IPS-20b (cell line): ENCODE measurements around the gene NSD1.
"Not testable (repeated sequence)": the region's sequence is repeated elsewhere in the genome, so short reads cannot be mapped to it uniquely, and the experiment has no call there.

Source experiments
- H3K27ac ChIP-seq: one replicate; pipeline ENCODE4 v1.5.1; 2013; ENCODE audit warnings: low read length
- H3K27me3 ChIP-seq: 2 replicates; pipeline ENCODE4 v1.6.1; 2013; ENCODE audit warnings: mild to moderate bottlenecking, low read length, inconsistent platforms; ENCODE audit not compliant: insufficient read depth
- H3K36me3 ChIP-seq: 2 replicates; pipeline ENCODE4 v1.6.1; 2013; ENCODE audit warnings: low read depth, mild to moderate bottlenecking, inconsistent platforms, low read length, moderate library complexity; ENCODE audit not compliant: insufficient read depth
- H3K4me1 ChIP-seq: 2 replicates; pipeline ENCODE4 v1.6.1; 2013; ENCODE audit warnings: mild to moderate bottlenecking, control low read depth, inconsistent platforms, low read length, moderate library complexity; ENCODE audit not compliant: insufficient read depth
- H3K4me3 ChIP-seq: 2 replicates; pipeline ENCODE4 v1.5.1; 2013; ENCODE audit warnings: mild to moderate bottlenecking, low read length, inconsistent platforms
- H3K9ac ChIP-seq: 2 replicates; pipeline ENCODE4 v1.6.1; 2013; ENCODE audit warnings: low read depth, mild to moderate bottlenecking, inconsistent platforms, low read length, moderate library complexity
- H3K9me3 ChIP-seq: 2 replicates; pipeline ENCODE4 v1.6.1; 2013; ENCODE audit warnings: mild to moderate bottlenecking, low read depth, low read length, inconsistent platforms; ENCODE audit not compliant: insufficient read depth

Gene NSD1

GRCh38 chr5:177336112-177336511 is 202.5 kb downstream of the NSD1 start:
- Histone ChIP-seq H3K36me3 (peaks cover 65% of the 10 kb centered on the region), H3K4me1 (no peaks in the 10 kb centered on the region; the same call in 1 of the 2 replicates), H3K27ac (no peak overlapping the region), H3K9me3 (no peaks in the 10 kb centered on the region), H3K27me3 (no peaks in the 10 kb centered on the region), H3K9ac (no peak overlapping the region), H3K4me3 (no peak overlapping the region)

GRCh38 chr5:177336603-177337494 is 203.3 kb downstream of the NSD1 start:
- H3K4me3 ChIP-seq = no peak overlapping the region
- no peak overlapping the region for H3K27ac ChIP-seq
- no peaks in the 10 kb centered on the region for H3K9me3 ChIP-seq
- H3K36me3 ChIP-seq = peaks cover 65% of the 10 kb centered on the region
- no peaks in the 10 kb centered on the region; the same call in 1 of the 2 replicates for H3K4me1 ChIP-seq
- H3K9ac ChIP-seq = no peak overlapping the region
- no peaks in the 10 kb centered on the region for H3K27me3 ChIP-seq

- no peaks in the 10 kb centered on the region for H3K9me3 ChIP-seq
- H3K9ac ChIP-seq = no peak overlapping the region
- no peak overlapping the region for H3K4me3 ChIP-seq
- H3K27me3 ChIP-seq = no peaks in the 10 kb centered on the region
- H3K27ac ChIP-seq = no peak overlapping the region
- no peaks in the 10 kb centered on the region; the same call in 1 of the 2 replicates for H3K4me1 ChIP-seq
- H3K36me3 ChIP-seq = peaks cover 60% of the 10 kb centered on the region
Observed at GRCh38 chr5:177338251-177339106, 204.9 kb downstream of the NSD1 start.

GRCh38 chr5:177339107-177339638 is 205.6 kb downstream of the NSD1 start:
- Histone ChIP-seq H3K4me3 (no peak overlapping the region), H3K27ac (no peak overlapping the region), H3K9me3 (no peaks in the 10 kb centered on the region), H3K4me1 (no peaks in the 10 kb centered on the region; the same call in 1 of the 2 replicates), H3K9ac (no peak overlapping the region), H3K27me3 (no peaks in the 10 kb centered on the region), H3K36me3 (peaks cover 56% of the 10 kb centered on the region)

GRCh38 chr5:177343000-177343399 is 209.4 kb downstream of the NSD1 start:
- not testable (repeated sequence) for H3K9me3 ChIP-seq, H3K9ac ChIP-seq, H3K4me3 ChIP-seq, H3K4me1 ChIP-seq, H3K27ac ChIP-seq, H3K27me3 ChIP-seq
- peaks cover 36% of the 10 kb centered on the region for H3K36me3 ChIP-seq

- Histone ChIP-seq H3K36me3 (peaks cover 35% of the 10 kb centered on the region), H3K9me3 (no peaks in the 10 kb centered on the region), H3K27ac (no peak overlapping the region), H3K27me3 (no peaks in the 10 kb centered on the region), H3K4me1 (no peaks in the 10 kb centered on the region; the same call in 1 of the 2 replicates), H3K9ac (no peak overlapping the region), H3K4me3 (no peak overlapping the region)
Observed at GRCh38 chr5:177343777-177344176, 210.2 kb downstream of the NSD1 start.

GRCh38 chr5:177344891-177345290 is 211.3 kb downstream of the NSD1 start:
- Histone ChIP-seq H3K9me3 (no peaks in the 10 kb centered on the region), H3K27ac (no peak overlapping the region), H3K27me3 (no peaks in the 10 kb centered on the region), H3K4me3 (no peak overlapping the region), H3K4me1 (no peaks in the 10 kb centered on the region; the same call in 1 of the 2 replicates), H3K9ac (no peak overlapping the region), H3K36me3 (peaks cover 35% of the 10 kb centered on the region)

GRCh38 chr5:177346820-177347219 is 213.2 kb downstream of the NSD1 start:
- Histone ChIP-seq H3K9ac (no peak overlapping the region), H3K36me3 (peaks cover 28% of the 10 kb centered on the region; the same call in 1 of the 2 replicates), H3K4me1 (peaks cover 7% of the 10 kb centered on the region), H3K4me3 (no peak overlapping the region), H3K27ac (no peak overlapping the region), H3K9me3 (no peaks in the 10 kb centered on the region), H3K27me3 (no peaks in the 10 kb centered on the region)

- Histone ChIP-seq H3K36me3 (peaks cover 25% of the 10 kb centered on the region; the same call in 1 of the 2 replicates), H3K4me1 (peaks cover 7% of the 10 kb centered on the region), H3K27me3 (no peaks in the 10 kb centered on the region), H3K27ac (no peak overlapping the region), H3K9ac (no peak overlapping the region), H3K9me3 (no peaks in the 10 kb centered on the region), H3K4me3 (no peak overlapping the region)
Observed at GRCh38 chr5:177347699-177348098, 214.1 kb downstream of the NSD1 start.

- peaks cover 2% of the 10 kb centered on the region; the same call in 1 of the 2 replicates for H3K27me3 ChIP-seq
- H3K27ac ChIP-seq = no peak overlapping the region
- peaks cover 7% of the 10 kb centered on the region for H3K4me1 ChIP-seq
- H3K4me3 ChIP-seq = no peak overlapping the region
- H3K9me3 ChIP-seq = no peaks in the 10 kb centered on the region
- no peak overlapping the region for H3K9ac ChIP-seq
- H3K36me3 ChIP-seq = peaks cover 19% of the 10 kb centered on the region; the same call in 1 of the 2 replicates
Observed at GRCh38 chr5:177349362-177349647, 215.7 kb downstream of the NSD1 start.

- H3K9ac ChIP-seq = no peak overlapping the region
- H3K27ac ChIP-seq = no peak overlapping the region
- H3K36me3 ChIP-seq = peaks cover 19% of the 10 kb centered on the region; the same call in 1 of the 2 replicates
- no peaks in the 10 kb centered on the region for H3K9me3 ChIP-seq
- peaks cover 2% of the 10 kb centered on the region for H3K27me3 ChIP-seq
- H3K4me3 ChIP-seq = no peak overlapping the region; the same call in 1 of the 2 replicates
- peaks cover 7% of the 10 kb centered on the region for H3K4me1 ChIP-seq
Observed at GRCh38 chr5:177349762-177350161, 216.2 kb downstream of the NSD1 start.
